GM10266 (cell line): ENCODE measurements around the gene PRKCB.
"Not testable (repeated sequence)": the region's sequence is repeated elsewhere in the genome, so short reads cannot be mapped to it uniquely, and the experiment has no call there.

ENCODE experiments used
- DNase-seq: peaks from one replicate; pipeline ENCODE4 v3.0.0; 2012; ENCODE audit errors: extremely low spot score
- CTCF ChIP-seq: IDR thresholded peaks from 2 replicates; pipeline ENCODE4 v1.5.1; 2012; ENCODE audit warnings: mild to moderate bottlenecking, low read depth; ENCODE audit not compliant: control insufficient read depth, insufficient read depth; ENCODE audit errors: missing control alignments

Gene PRKCB

DNA sequence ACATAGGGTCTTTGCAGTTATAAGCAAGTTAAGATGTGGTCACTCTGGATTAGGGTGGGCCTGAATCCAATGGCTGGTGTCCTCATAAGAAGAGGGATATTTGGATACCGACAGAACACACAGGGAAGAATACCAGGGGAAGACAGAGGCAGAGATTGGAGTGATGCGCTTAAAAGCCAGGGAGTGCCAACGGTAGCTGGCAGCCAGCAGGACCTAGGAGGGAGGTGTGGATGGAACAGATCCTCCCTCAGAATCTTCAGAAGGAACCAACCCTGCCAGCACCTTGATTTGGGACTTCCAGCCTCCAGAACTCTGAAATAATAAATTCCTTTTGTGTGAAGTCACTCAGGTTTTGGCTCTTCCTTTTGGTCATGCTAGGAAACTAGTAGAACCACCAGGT, 310.1 kb downstream of the PRKCB start:
- no peak for TF ChIP-seq CTCF
- DNase-seq: no peak

DNA sequence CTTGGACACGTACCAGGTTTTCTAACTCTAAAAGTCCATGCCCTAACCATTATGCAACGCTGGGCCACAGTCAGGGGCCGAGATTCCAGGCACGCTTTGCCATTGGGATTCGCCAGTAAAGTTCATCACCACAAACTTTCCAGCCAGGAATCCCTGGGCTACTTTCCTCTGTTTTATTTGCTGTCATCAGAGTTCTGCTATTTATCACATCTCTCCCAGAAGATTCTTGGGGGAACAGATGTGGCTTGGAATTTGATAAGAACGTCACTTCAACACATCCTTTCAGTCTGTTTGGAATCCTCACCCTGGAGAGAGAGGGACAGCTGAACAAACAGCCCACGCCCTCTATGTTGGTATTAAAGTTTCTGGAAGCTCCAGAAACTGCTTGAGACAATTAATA, 310.7 kb downstream of the PRKCB start:
- no peak for TF ChIP-seq CTCF
- DNase-seq: no peak

DNA sequence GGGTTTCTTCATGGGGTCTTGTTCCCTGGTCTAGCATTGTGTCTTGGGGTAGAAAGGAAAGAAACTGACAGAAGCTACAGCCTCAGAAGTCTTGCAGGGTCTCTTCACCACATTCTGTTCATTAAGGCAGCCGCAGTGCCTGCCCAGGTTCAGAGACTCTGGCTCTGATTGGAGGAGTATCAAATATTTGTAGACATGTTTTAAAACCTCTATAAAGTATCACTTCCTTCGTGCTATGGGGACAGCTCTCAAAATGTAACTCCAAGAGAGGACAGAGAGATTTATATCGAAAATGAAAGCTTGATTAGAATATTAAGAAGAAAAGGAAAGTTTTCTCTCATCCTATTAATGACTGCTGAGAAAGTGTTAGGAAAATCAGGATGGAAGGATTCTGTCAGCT, 313.3 kb downstream of the PRKCB start:
- TF ChIP-seq CTCF: no peak
- peak; percentile 37 for DNase-seq

DNA sequence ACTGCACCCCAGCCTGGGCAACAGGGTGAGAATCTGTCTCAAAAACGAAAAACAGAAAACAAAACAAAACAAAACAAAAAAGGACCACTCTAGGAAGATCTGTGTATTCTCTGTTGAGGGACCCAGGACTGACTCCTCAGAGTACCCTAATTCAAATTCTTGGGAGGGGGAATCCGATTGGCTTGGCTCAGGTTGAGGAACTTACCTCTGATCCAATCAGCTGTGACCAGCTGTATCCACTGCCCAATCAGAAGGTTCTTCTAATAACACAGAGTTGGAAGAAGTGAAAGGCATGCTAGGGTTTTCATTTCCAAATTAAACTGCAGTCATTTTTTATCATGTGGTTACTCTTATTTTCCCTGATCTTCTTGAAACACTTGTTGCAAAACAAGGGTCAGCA, 314.5 kb downstream of the PRKCB start:
- no peak for DNase-seq
- TF ChIP-seq CTCF: no peak

DNA sequence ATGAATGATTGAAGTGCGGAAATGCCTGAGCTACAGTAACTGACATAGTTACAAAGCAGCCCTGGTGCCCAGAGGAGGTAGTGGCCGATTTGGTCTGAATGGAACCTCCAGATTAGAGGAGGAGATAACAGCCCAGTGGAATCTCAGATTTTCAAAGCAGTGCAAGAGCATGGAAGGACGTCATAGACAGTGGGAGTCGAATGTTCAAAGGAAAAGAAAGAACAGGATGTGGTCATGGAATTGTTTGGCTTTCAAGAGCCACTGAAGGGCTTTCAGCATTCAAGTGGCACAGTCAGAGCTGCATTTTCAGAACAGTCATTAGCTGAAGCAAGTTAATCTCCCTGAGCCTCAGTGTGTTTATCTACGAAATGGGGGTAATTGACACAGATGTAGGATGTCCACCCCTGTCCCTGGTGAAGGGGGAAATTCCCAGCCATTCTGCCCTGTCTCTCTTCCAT, 315.7 kb downstream of the PRKCB start:
- DNase-seq: peak; percentile 12

GRCh38 chr16:24152048-24152447, 316.3 kb downstream of the PRKCB start:
- DNase-seq: not testable (repeated sequence)

More for the DNA sequence above, 315.7 kb downstream of the PRKCB start:
- TF ChIP-seq CTCF: no peak

DNA sequence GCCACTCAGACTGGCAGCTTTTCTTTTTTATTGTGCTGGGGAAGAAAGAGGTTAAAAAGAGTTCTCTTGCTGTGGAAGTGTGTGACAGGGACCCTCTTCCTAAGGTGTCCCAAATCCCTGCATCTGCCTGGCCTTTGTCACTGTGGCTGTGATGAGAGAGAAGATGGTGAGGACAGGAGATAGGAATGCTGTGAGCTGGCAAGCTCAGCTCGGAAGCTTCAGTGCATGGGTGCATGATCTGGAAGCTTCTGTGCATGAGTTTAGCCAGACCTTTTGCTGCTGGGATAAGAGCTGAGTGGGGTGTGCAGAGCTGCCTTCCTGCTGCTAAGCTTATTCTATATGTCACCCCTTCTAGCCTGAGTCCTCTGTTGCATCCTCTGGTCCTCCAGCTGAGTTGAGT, 317.0 kb downstream of the PRKCB start:
- no peak for DNase-seq
- TF ChIP-seq CTCF: no peak

DNA sequence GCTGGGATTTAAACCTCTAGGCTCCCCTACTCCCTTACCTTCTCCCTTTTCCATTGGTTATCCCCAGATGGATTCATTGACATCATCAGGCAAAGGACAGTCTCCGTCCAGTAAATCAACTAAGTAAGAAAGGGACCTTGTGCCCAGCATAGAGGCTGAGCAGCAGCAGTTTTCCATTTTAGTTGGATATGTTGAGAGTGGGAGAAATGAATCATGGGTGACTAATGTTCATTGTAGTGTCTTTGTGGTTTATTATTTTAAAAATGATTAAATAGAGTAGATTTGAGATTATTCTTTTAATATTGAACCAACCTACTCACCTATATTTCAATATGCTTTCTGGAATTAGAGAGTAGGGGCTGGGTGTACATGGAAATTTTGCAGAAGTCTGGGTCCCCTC, 321.0 kb downstream of the PRKCB start:
- TF ChIP-seq CTCF: no peak
- DNase-seq: no peak
